ENCODE results near the gene PHACTR1.
A peak's percentile ranks its signal among the peaks of the same experiment; 100 is the strongest.
"Not testable (repeated sequence)": the region's sequence is repeated elsewhere in the genome, so short reads cannot be mapped to it uniquely, and the experiment has no call there.

PHACTR1 gene

DNA sequence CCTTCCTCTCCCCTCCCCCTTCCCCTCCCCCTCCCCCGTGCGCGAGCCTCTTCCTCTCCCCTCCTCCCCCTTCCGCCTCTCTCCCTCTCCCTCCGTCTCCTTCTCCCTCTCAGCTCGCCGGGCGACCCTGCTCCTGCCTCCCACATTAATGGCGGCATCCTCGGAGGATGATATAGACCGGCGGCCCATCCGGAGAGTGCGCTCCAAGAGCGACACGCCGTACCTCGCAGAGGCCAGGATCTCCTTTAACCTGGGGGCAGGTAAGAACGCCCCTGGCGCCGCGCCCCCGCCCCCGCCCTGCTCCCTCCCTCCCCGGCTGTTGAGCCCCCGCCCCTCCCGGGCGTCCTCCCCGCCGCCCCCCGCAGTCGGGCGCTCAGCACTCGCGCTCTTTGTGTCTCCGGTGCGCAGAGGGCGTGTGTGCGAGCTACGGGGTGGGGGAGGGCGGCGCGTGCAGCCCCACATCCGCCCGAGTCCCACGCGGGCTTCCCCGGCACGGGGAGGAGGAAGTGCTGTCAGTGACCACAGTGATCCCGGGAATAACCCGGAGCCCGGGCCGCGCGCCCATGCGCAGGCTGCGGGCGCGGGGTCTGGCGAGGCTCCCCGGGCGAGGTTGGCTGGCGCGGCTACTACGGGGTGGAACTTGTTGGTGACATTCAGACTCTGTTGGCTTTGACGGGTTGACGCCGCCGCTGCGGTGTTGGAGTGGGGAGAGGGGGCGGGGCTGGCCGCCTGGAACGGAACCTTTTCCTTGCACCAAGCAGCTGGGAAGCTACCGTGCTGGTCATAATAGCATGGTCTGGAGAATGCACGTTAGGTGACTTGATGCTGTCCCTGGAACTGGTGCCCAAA is 33.2 kb downstream of the PHACTR1 start:
- H3K4me3 ChIP-seq (ENCODE audit: low read length) = peak overlapping the region; percentile 80
- peaks cover 16% of the 10 kb centered on the region; the same call in 1 of the 2 replicates for H3K4me1 ChIP-seq (ENCODE audit: insufficient read depth, low read length)
- peak overlapping the region; percentile 41; the same call in 1 of the 2 replicates for H3K9ac ChIP-seq (ENCODE audit: low read depth, low read length)
- no peaks in the 10 kb centered on the region; the same call in 1 of the 2 replicates for H3K36me3 ChIP-seq (ENCODE audit: insufficient read depth, low read depth, low read length)
- H3K9me3 ChIP-seq (ENCODE audit: insufficient read depth, low read depth, low read length) = peaks cover 6% of the 10 kb centered on the region; the same call in 1 of the 2 replicates
- H3K27ac ChIP-seq (ENCODE audit: low read length) = no peak overlapping the region
- H3K27me3 ChIP-seq (ENCODE audit: insufficient read depth, low read length) = peaks cover 36% of the 10 kb centered on the region

- no peak overlapping the region for H3K27ac ChIP-seq (ENCODE audit: low read length)
- peaks cover 16% of the 10 kb centered on the region; the same call in 1 of the 2 replicates for H3K4me1 ChIP-seq (ENCODE audit: insufficient read depth, low read length)
- H3K9ac ChIP-seq (ENCODE audit: low read depth, low read length) = no peak overlapping the region; the same call in 1 of the 2 replicates
- H3K4me3 ChIP-seq (ENCODE audit: low read length) = peak overlapping the region; percentile 80
- no peaks in the 10 kb centered on the region for H3K36me3 ChIP-seq (ENCODE audit: insufficient read depth, low read depth, low read length)
- H3K9me3 ChIP-seq (ENCODE audit: insufficient read depth, low read depth, low read length) = no peaks in the 10 kb centered on the region
- peaks cover 36% of the 10 kb centered on the region for H3K27me3 ChIP-seq (ENCODE audit: insufficient read depth, low read length)
Measured at GRCh38 chr6:12750416-12750815, 33.8 kb downstream of the PHACTR1 start.

DNA sequence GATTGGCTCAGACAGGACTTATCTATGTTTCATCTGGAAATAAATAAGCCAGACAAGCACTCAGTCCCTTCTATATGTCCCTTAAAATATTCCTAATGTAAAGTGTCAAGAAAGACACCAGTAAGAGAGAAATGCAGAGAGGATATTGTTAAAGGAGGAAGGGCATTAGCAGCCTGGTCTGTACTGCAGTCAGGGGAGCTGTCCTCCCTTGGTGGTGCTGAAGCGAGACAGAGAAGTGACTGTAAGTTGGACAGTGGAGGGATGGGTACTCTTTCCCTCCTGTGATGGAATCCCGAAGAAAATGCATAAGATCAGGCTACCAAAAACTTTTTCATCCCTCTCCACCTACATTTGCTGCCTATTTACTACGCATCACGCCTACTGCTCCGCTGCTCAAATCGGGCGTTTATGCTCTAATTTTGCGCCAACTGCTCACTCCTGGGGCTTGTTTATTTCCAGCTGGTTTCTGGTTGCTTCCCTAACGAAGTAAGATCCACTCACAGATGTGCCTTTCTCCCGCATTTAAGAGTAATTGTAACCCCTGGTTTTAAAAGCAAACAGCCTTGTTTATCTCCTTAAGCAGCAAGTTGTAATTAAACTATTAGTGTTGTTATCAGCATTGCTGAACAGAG is 35.2 kb downstream of the PHACTR1 start:
- no peak overlapping the region for H3K27ac ChIP-seq (ENCODE audit: low read length)
- H3K27me3 ChIP-seq (ENCODE audit: insufficient read depth, low read length) = peaks cover 29% of the 10 kb centered on the region
- no peaks in the 10 kb centered on the region for H3K9me3 ChIP-seq (ENCODE audit: insufficient read depth, low read depth, low read length)
- H3K9ac ChIP-seq (ENCODE audit: low read depth, low read length) = no peak overlapping the region
- no peak overlapping the region for H3K4me3 ChIP-seq (ENCODE audit: low read length)
- no peaks in the 10 kb centered on the region for H3K36me3 ChIP-seq (ENCODE audit: insufficient read depth, low read depth, low read length)
- peaks cover 16% of the 10 kb centered on the region; the same call in 1 of the 2 replicates for H3K4me1 ChIP-seq (ENCODE audit: insufficient read depth, low read length)

DNA sequence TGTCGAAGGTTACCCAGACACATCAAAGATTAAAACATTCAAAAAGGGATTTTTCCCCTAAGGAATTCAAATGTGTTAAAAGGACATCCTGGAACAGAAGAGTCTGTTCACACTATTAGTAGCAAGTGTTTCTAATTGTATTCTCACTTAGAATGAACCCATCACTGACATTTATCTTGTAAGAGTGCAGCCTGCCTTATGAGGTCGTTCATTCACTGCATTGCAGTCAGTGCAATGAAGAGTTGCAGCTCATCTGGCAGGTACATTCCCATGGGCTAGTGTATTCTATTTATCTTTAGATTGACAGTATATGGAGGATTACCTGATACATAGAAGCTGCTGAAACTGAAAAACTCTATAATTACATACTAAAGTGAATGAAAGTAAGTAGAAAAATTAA is 36.5 kb downstream of the PHACTR1 start:
- peaks cover 17% of the 10 kb centered on the region for H3K27me3 ChIP-seq (ENCODE audit: insufficient read depth, low read length)
- H3K36me3 ChIP-seq (ENCODE audit: insufficient read depth, low read depth, low read length) = no peaks in the 10 kb centered on the region
- no peak overlapping the region for H3K9ac ChIP-seq (ENCODE audit: low read depth, low read length)
- H3K4me3 ChIP-seq (ENCODE audit: low read length) = no peak overlapping the region
- no peak overlapping the region for H3K27ac ChIP-seq (ENCODE audit: low read length)
- H3K9me3 ChIP-seq (ENCODE audit: insufficient read depth, low read depth, low read length) = no peaks in the 10 kb centered on the region
- H3K4me1 ChIP-seq (ENCODE audit: insufficient read depth, low read length) = peaks cover 7% of the 10 kb centered on the region; the same call in 1 of the 2 replicates

DNA sequence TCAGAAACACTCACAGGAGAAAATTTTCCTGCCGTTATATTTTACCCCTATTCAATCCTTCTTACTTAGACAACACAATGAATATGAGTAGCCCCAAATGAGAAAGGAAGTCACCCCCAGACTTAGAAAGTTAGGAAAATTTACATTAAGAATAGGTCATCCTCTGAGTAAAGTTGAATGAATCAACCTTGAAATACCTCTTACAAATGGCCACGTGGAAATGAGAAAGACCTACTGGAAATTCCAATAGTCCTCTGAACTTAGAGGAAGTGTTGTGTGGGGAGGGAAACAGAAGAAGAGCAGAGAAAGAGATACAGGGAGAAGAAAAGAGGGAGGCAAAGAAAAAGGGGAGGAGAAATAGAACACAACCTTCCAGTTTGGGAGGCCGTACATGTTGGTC is 43.7 kb downstream of the PHACTR1 start:
- H3K36me3 ChIP-seq (ENCODE audit: insufficient read depth, low read depth, low read length) = no peaks in the 10 kb centered on the region
- H3K4me3 ChIP-seq (ENCODE audit: low read length) = no peak overlapping the region
- no peak overlapping the region for H3K9ac ChIP-seq (ENCODE audit: low read depth, low read length)
- H3K27ac ChIP-seq (ENCODE audit: low read length) = no peak overlapping the region
- no peaks in the 10 kb centered on the region for H3K9me3 ChIP-seq (ENCODE audit: insufficient read depth, low read depth, low read length)
- H3K4me1 ChIP-seq (ENCODE audit: insufficient read depth, low read length) = peaks cover 4% of the 10 kb centered on the region; the same call in 1 of the 2 replicates
- no peaks in the 10 kb centered on the region for H3K27me3 ChIP-seq (ENCODE audit: insufficient read depth, low read length)

- no peaks in the 10 kb centered on the region for H3K9me3 ChIP-seq (ENCODE audit: insufficient read depth, low read depth, low read length)
- no peak overlapping the region for H3K4me3 ChIP-seq (ENCODE audit: low read length)
- no peak overlapping the region for H3K9ac ChIP-seq (ENCODE audit: low read depth, low read length)
- H3K27me3 ChIP-seq (ENCODE audit: insufficient read depth, low read length) = no peaks in the 10 kb centered on the region
- no peaks in the 10 kb centered on the region for H3K36me3 ChIP-seq (ENCODE audit: insufficient read depth, low read depth, low read length)
- H3K4me1 ChIP-seq (ENCODE audit: insufficient read depth, low read length) = peaks cover 4% of the 10 kb centered on the region; the same call in 1 of the 2 replicates
- no peak overlapping the region for H3K27ac ChIP-seq (ENCODE audit: low read length)
Measured at GRCh38 chr6:12760911-12761310, 44.3 kb downstream of the PHACTR1 start.

DNA sequence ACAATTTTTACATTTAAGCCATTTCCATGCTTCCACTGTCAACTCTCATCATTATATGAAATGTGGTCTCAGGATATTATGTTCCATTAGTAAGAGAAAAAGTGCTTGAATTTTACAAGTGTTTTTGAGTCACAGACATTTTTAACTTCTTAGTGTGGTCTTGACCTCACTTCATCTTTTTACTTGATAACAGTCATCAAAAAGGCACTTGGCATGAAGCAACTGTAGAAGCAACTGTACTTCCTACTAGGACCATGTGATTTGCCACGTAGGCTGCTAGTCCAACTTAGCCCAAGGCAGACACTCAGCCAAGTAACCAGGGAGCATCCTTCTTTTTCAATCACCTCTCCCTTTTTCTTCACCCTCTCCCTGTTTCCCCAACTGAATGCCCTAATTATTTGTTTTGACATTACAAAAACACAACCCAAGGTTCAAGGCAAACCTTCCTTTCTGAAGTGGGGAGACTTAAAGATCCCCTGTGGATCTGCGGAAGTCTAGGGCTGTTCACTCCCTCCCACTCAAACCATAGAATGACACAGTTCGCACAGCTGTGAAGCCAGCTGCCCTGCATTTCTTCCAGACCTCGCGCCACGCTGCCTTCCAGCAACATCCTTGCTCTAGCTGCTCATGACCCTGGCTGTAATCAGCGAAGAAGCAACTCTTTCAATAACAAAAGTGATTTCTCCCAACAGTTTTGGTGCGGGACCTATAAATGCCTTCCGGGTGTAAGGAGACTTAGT is 45.0 kb downstream of the PHACTR1 start:
- H3K4me3 ChIP-seq (ENCODE audit: low read length) = no peak overlapping the region
- H3K9ac ChIP-seq (ENCODE audit: low read depth, low read length) = no peak overlapping the region
- no peaks in the 10 kb centered on the region for H3K36me3 ChIP-seq (ENCODE audit: insufficient read depth, low read depth, low read length)
- peaks cover 4% of the 10 kb centered on the region; the same call in 1 of the 2 replicates for H3K4me1 ChIP-seq (ENCODE audit: insufficient read depth, low read length)
- H3K27ac ChIP-seq (ENCODE audit: low read length) = no peak overlapping the region
- no peaks in the 10 kb centered on the region for H3K9me3 ChIP-seq (ENCODE audit: insufficient read depth, low read depth, low read length)
- H3K27me3 ChIP-seq (ENCODE audit: insufficient read depth, low read length) = no peaks in the 10 kb centered on the region

- not testable (repeated sequence) for H3K9ac ChIP-seq (ENCODE audit: low read depth, low read length); H3K9me3 ChIP-seq (ENCODE audit: insufficient read depth, low read depth, low read length); H3K27ac ChIP-seq (ENCODE audit: low read length); H3K36me3 ChIP-seq (ENCODE audit: insufficient read depth, low read depth, low read length); H3K27me3 ChIP-seq (ENCODE audit: insufficient read depth, low read length); H3K4me1 ChIP-seq (ENCODE audit: insufficient read depth, low read length); H3K4me3 ChIP-seq (ENCODE audit: low read length)
Measured at GRCh38 chr6:12762731-12763434, 46.3 kb downstream of the PHACTR1 start.

- Histone ChIP-seq H3K27me3 (ENCODE audit: insufficient read depth, low read length) (no peaks in the 10 kb centered on the region), H3K9ac (ENCODE audit: low read depth, low read length) (no peak overlapping the region), H3K27ac (ENCODE audit: low read length) (no peak overlapping the region), H3K4me1 (ENCODE audit: insufficient read depth, low read length) (peaks cover under 1% of the 10 kb centered on the region; the same call in 1 of the 2 replicates), H3K9me3 (ENCODE audit: insufficient read depth, low read depth, low read length) (no peaks in the 10 kb centered on the region), H3K4me3 (ENCODE audit: low read length) (no peak overlapping the region), H3K36me3 (ENCODE audit: insufficient read depth, low read depth, low read length) (no peaks in the 10 kb centered on the region)
Measured at GRCh38 chr6:12766365-12766764, 49.8 kb downstream of the PHACTR1 start.

- Histone ChIP-seq H3K9me3 (ENCODE audit: insufficient read depth, low read depth, low read length) (no peaks in the 10 kb centered on the region), H3K27ac (ENCODE audit: low read length) (no peak overlapping the region), H3K4me3 (ENCODE audit: low read length) (no peak overlapping the region), H3K36me3 (ENCODE audit: insufficient read depth, low read depth, low read length) (no peaks in the 10 kb centered on the region), H3K9ac (ENCODE audit: low read depth, low read length) (no peak overlapping the region), H3K27me3 (ENCODE audit: insufficient read depth, low read length) (no peaks in the 10 kb centered on the region), H3K4me1 (ENCODE audit: insufficient read depth, low read length) (no peaks in the 10 kb centered on the region)
Measured at GRCh38 chr6:12767016-12767415, 50.4 kb downstream of the PHACTR1 start.
